ENCODE results near the gene TBC1D17.

The TBC1D17 gene

GRCh38 chr19:49884760-49885159 is 7.3 kb downstream of the TBC1D17 start:
- no peak for DNase-seq (ENCODE audit: low spot score)
- no peak for TF ChIP-seq CTCF (IDR thresholded peaks at IDR 0.05; ENCODE audit: extremely low read depth, missing control alignments)

- DNase-seq (ENCODE audit: low spot score), result no peak
- TF ChIP-seq CTCF (IDR thresholded peaks at IDR 0.05; ENCODE audit: extremely low read depth, missing control alignments), result no peak
Measured at GRCh38 chr19:49887037-49887664, 9.6 kb downstream of the TBC1D17 start.

GRCh38 chr19:49887665-49888509 is 10.4 kb downstream of the TBC1D17 start:
- no peak for DNase-seq (ENCODE audit: low spot score)
- no peak for TF ChIP-seq CTCF (IDR thresholded peaks at IDR 0.05; ENCODE audit: extremely low read depth, missing control alignments)

- no peak for DNase-seq (ENCODE audit: low spot score)
- no peak for TF ChIP-seq CTCF (IDR thresholded peaks at IDR 0.05; ENCODE audit: extremely low read depth, missing control alignments)
Measured at GRCh38 chr19:49888510-49888824, 11.0 kb downstream of the TBC1D17 start.

- TF ChIP-seq CTCF (IDR thresholded peaks at IDR 0.05; ENCODE audit: extremely low read depth, missing control alignments), result no peak
- no peak for DNase-seq (ENCODE audit: low spot score)
Measured at GRCh38 chr19:49889038-49889686, 11.7 kb downstream of the TBC1D17 start.

GRCh38 chr19:49889687-49890348 is 12.3 kb downstream of the TBC1D17 start:
- TF ChIP-seq CTCF (IDR thresholded peaks at IDR 0.05; ENCODE audit: extremely low read depth, missing control alignments), result peak; percentile 77
- DNase-seq (ENCODE audit: low spot score), result peak; percentile 82

Measured in GM20000 (cell line).